ENCODE measurements around the gene COL8A1.
A peak's percentile ranks its signal among the peaks of the same experiment; 100 is the strongest.
"Not testable (repeated sequence)": the region's sequence is repeated elsewhere in the genome, so short reads cannot be mapped to it uniquely, and the experiment has no call there.

The COL8A1 gene

GRCh38 chr3:99638167-99638948 is at the start of gene COL8A1:
TSS of gene COL8A1 (plus strand) at chr3:99638594. CDS start at chr3:99790683, 152,089 bp downstream.
- DNase-seq (ENCODE audit: low read depth, low spot score) = peak; percentile 95

GRCh38 chr3:99589168-99589567 is 49.2 kb upstream of the COL8A1 start:
- DNase-seq (ENCODE audit: low read depth, low spot score) = not testable (repeated sequence)

DNA sequence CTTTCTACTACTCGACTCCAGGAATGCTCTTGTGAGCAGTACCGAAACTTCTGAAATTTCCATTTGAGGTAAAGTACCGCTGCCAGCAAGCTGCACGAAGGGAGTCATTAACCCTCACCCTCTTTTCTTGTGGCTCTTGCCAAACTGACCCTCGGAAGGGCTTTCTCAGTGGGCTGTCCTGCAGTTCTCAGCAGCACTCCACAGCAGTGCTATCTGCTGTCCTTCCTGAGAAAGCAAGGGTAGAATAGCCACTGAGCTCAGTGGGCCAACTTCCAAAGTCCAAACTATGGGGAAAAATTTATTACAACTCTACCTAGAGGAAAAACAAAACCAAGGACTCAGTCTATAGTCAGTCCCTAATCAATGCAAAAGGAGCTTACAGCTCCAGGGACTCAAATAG is 38.5 kb upstream of the COL8A1 start:
- DNase-seq (ENCODE audit: low read depth, low spot score) = no peak

DNA sequence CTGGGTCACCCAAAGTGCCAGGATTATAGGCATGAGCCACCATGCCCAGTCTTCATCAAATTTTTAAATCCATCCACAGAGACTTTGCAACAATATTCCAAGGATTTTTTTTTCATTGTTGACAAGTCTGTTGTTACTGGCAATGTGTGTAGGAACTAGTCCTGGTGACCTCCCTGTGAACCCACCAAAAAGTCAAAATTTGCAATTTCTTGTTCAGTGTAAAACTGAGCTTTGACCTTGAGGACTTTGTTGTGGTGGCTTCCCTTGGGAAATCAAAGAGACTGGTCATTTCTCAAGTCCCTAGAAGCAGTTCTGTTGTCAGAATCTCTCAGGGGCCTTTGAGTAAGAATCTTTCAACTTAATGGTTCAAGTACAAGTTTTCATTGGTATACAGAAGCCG is 36.9 kb upstream of the COL8A1 start:
- DNase-seq (ENCODE audit: low read depth, low spot score) = peak; percentile 31

GRCh38 chr3:99602183-99602582 is 36.2 kb upstream of the COL8A1 start:
- no peak for DNase-seq (ENCODE audit: low read depth, low spot score)

DNA sequence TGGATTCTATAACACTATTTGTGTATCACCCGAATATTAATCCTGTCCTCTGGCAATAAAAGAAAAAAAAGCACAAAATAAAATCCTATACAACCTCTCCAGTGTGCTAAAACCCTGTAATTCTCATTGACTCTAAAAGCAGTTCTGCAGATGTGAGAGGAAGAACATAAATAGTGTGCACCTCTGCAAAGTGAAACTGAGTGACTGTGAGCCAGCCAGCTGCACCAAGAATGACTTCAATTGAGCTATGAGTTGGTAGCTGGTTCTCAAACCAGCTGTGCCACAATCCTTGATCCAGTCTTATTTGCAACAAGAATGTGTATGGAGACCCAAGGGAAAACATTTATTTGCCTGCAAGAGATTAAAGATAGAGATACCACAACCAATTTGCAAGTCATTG is 31.2 kb upstream of the COL8A1 start:
- DNase-seq (ENCODE audit: low read depth, low spot score) = no peak

DNA sequence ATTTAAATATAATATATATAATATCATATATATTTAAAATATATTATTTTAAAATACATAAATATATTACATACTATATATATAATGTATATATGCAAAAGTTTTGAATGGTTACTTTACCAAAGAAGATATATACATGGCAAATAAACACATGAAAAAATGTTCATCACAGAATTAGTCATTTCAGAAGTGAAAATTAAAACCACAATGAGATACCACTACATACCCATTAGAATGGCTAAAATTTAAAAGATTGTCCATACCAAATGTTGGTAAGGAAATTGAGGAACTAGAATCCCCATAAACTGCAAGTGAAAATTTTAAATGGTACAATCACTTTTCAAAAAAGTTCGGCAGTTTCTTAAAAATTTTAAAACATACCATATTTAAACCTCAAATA is 23.6 kb upstream of the COL8A1 start:
- DNase-seq (ENCODE audit: low read depth, low spot score) = no peak

- DNase-seq (ENCODE audit: low read depth, low spot score) = no peak
Observed at GRCh38 chr3:99620077-99620767, 18.2 kb upstream of the COL8A1 start.

- DNase-seq (ENCODE audit: low read depth, low spot score) = no peak
Observed at GRCh38 chr3:99620976-99621375, 17.4 kb upstream of the COL8A1 start.

DNA sequence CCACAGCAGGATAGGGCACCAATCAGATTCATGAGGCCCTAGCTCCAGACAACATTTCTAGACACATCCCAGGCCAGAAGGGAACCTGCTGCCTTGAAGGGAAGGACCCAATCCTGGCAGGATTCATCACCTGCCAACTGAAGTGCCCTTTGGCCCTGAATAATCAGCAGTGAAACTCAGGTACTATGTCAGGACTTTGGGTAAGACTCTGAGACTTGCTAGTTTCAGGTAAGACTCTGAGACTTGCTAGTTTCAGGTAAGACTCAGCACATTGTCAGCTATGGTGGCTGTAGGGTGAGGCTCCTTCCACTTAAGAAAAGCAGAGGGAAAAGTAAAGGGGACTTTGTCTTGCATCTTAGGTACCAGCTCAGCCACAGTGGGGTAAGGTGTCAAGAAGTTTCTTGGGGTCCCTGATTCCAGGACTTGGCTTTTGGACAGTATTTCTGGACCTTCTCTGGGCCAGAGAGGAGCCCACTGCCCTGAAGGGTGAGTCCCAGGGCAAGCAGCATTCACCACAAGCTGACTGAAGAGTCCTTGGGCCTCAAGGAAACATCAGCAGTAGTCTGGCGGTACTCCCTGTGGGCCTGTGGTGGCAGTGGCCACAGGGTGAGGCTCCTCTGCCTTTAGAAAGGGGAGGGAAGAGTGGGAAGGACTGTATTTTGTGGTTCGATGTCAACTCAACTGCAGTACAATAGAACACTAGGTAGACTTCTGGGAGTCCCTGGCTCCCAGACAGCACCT is 13.7 kb upstream of the COL8A1 start:
- DNase-seq (ENCODE audit: low read depth, low spot score) = no peak

DNA sequence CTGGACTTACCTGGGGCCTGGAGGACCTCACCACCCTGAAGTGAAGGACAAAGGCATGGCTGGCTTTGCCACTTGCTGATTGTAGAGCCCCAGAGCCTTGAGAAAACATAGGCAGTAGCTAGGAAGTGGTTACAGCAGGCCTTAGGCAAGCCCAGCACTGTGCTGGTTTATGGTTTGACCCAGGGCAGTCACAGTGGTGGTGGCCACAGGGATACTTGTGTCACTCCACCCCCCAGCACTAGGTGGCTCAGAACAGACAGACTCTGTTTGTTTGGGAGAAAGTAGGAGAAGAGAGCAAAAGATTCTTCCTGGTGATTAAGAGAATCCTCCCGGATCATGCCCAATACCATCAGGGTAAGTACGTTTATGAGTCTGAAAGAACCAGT is 13.2 kb upstream of the COL8A1 start:
- DNase-seq (ENCODE audit: low read depth, low spot score) = no peak

- no peak for DNase-seq (ENCODE audit: low read depth, low spot score)
Observed at GRCh38 chr3:99625643-99626416, 12.6 kb upstream of the COL8A1 start.

- DNase-seq (ENCODE audit: low read depth, low spot score) = no peak
Observed at GRCh38 chr3:99626417-99626788, 12.0 kb upstream of the COL8A1 start.

GRCh38 chr3:99627062-99627826 is 11.2 kb upstream of the COL8A1 start:
- DNase-seq (ENCODE audit: low read depth, low spot score) = no peak

GRCh38 chr3:99630815-99631214 is 7.6 kb upstream of the COL8A1 start:
- no peak for DNase-seq (ENCODE audit: low read depth, low spot score)

DNA sequence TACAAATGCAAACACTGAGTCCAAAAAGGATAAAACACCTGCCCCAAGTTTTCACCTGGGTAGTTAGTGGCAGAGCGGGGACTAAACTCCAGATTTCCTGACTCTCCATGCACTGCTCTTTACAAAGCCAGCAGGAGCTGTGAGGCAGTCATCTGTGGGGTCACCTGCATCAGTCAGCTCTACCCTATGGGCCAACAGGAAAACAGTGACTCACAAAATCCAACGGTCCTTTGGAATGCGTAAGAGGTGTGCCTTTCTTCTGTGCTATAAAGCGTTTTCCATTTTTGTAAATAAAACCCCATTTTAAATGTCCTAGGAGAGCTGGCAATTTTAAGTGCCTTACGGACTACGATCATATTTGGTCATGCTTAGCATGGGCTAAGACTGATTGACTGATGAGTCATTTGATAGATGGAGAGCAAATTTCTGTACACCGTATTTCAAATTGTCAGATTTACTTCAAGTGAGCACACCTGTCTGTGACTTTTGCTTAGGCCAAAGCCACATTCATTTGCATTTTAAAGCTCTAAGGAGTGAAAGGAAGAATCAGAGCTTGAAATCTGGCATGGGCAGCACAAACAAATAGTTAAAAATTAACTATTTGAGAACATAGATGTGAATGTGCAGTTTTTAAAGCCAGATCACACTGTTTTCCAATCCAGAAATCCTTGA is 4.4 kb upstream of the COL8A1 start:
- peak; percentile 54 for DNase-seq (ENCODE audit: low read depth, low spot score)

- no peak for DNase-seq (ENCODE audit: low read depth, low spot score)
Observed at GRCh38 chr3:99634881-99635280, 3.5 kb upstream of the COL8A1 start.

DNA sequence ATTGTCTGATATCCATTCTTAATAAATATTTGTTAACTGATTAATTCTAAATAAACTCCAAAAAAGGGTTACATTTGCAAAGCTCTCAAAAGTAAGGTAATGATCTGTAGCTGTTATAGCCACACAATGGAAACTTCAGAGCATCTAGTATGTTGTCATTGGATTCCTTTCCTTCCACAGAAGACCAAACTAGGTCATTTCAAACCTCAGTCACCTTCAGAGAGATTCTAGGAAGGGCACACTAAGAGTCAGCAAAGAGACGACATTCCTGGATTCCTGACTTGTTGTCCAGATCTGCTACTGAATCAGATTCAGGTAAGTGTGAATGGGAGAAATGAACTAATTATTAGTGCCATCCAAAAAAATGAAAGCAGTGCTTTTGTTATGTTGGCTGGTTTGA is 3.0 kb upstream of the COL8A1 start:
- no peak for DNase-seq (ENCODE audit: low read depth, low spot score)

DNA sequence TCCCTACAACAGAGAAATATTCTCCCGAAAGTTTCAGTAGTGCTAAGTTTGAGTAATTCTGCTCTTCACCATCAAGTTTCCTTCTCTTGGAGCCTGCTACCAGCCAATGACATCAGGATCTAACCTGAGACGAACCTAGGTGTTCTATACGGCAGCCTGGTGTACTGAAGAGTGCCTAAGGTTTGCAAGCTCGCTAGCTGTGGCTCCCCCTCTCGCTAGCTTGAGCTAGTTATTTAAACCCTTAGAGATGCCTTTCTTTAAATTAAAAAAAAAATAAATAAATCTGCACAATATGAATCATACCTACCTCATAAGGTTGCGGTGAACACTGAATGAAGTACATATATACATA is 1.4 kb upstream of the COL8A1 start:
- DNase-seq (ENCODE audit: low read depth, low spot score) = peak; percentile 72

DNA sequence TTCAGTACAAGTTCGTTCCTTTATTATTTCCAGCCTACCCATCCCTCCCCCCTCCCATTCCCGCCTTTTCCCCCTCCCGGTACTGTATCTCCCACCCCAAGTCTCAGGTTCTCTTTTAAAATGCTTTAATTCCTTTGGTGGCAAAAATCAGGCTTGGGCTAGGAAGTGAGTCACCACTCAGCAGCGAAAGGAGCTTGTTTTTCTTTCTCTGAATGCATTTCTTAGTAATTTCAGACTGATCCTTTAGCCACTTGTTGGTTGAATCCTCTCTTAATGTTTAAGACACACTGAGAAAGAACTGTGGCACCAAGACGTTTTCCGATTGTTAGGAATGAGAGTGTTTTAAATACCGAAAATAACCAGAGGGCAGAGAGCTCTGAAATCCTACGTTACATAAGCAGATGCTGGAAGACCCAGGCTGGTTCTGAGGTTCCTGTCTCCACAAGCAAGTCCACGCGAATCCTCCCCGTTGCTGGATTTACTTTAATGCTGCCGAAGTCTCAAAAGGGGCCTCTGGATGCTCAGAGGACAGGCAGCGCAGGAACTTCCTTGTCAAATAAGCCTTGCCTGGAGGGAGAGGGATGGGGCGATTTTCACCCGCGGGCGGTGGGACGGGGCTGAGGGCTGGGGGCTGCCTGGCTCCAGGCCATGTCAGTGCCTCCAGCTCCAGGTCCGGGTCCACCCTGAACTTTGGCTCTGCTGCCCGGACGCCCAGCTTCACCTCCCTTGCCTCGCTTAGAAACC is 854 bp upstream of the COL8A1 start:
- peak; percentile 85 for DNase-seq (ENCODE audit: low read depth, low spot score)
